Measurements from ENCODE around the gene SPNS1.

The SPNS1 gene

GRCh38 chr16:28932339-28933141 is 42.0 kb upstream of the SPNS1 start:
- H3K4me3 ChIP-seq (replicated peaks; ENCODE audit: low read depth, low read length) = no peak overlapping the region
- no peak for TF ChIP-seq CTCF (IDR thresholded peaks at IDR 0.05; ENCODE audit: low read length, missing control alignments)
- no peak for DNase-seq (ENCODE audit: low read depth)

- TF ChIP-seq CTCF (IDR thresholded peaks at IDR 0.05; ENCODE audit: low read length, missing control alignments) = no peak
- no peak overlapping the region for H3K4me3 ChIP-seq (replicated peaks; ENCODE audit: low read depth, low read length)
- no peak for DNase-seq (ENCODE audit: low read depth)
These were observed 41.4 kb upstream of the SPNS1 start for GRCh38 chr16:28933171-28933570.

GRCh38 chr16:28935346-28935745 is 39.2 kb upstream of the SPNS1 start:
- H3K4me3 ChIP-seq (replicated peaks; ENCODE audit: low read depth, low read length) = no peak overlapping the region
- no peak for TF ChIP-seq CTCF (IDR thresholded peaks at IDR 0.05; ENCODE audit: low read length, missing control alignments)
- DNase-seq (ENCODE audit: low read depth) = no peak

GRCh38 chr16:28935924-28936783 is 38.4 kb upstream of the SPNS1 start:
- TF ChIP-seq CTCF (IDR thresholded peaks at IDR 0.05; ENCODE audit: low read length, missing control alignments) = no peak
- H3K4me3 ChIP-seq (replicated peaks; ENCODE audit: low read depth, low read length) = peak overlapping the region; percentile 15

GRCh38 chr16:28936784-28937155 is 37.8 kb upstream of the SPNS1 start:
- DNase-seq (ENCODE audit: low read depth) = no peak
- H3K4me3 ChIP-seq (replicated peaks; ENCODE audit: low read depth, low read length) = no peak overlapping the region
- no peak for TF ChIP-seq CTCF (IDR thresholded peaks at IDR 0.05; ENCODE audit: low read length, missing control alignments)

More at GRCh38 chr16:28935924-28936783, 38.4 kb upstream of the SPNS1 start:
- peak; percentile 77 for DNase-seq (ENCODE audit: low read depth)

GRCh38 chr16:28937222-28937876 is 37.2 kb upstream of the SPNS1 start:
- TF ChIP-seq CTCF (IDR thresholded peaks at IDR 0.05; ENCODE audit: low read length, missing control alignments) = no peak
- no peak for DNase-seq (ENCODE audit: low read depth)
- H3K4me3 ChIP-seq (replicated peaks; ENCODE audit: low read depth, low read length) = no peak overlapping the region
